Stimulated activated CD8-positive, alpha-beta memory T cell treated with anti-CD3 and anti-CD28 coated beads, Interleukin-15, amount 100 ng/mL, for 24 hours (primary cell): ENCODE data around the gene CFAP70.
"Not testable (repeated sequence)": the region's sequence is repeated elsewhere in the genome, so short reads cannot be mapped to it uniquely, and the experiment has no call there.

Experiments used
- DNase-seq: peaks from one replicate; pipeline ENCODE4 v3.0.0-alpha.2; 2020; ENCODE audit warnings: low read depth

Gene CFAP70

DNA sequence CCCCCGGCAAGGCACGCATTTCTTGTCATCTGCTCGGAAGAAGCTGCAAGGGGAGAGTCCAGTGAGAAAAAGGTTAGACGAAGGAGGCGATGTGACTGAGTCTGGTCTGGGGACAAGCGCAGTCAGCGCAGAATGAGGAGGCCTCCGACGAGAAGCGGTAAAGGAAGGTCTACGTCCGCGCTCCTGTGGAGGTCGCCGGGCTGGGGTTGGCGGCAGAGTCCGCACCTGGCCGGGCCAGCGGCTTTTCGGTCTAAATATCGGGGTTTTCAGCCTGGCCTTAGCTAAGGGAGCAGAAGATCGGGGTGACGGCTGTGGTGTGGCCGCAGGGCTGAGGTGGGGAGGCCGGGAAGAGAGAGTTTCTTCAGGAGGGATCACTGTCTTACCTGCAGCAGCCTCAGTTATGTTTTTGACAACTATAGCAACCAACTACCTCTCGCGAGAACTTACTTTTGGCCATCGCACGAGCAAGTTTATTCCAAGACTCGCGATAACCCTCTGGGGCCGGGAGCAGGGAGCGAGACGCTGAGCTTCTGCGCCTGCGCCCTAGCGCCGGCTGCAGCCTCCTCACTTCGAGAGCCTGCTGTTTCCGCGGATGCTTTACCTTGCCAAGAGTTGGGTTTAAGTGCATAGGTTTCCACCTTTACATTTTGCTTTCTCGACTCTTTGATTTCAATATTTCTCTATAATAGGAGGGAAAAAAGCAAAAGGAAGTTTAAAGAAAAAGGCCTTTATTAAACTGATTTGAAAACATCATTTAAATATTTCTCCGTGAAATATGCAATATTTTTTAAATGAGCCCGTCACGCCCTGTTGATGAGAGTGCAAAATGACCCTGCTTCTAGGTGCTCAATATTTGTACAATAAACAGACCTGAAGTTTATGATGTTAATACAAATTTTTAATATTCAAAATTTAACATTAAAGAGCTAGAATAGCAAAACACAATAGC, at the start of gene CFAP70:
TSS of gene CFAP70 (minus strand) at position 534 of the 949 bp plus-strand sequence. CDS start 4,068 bp downstream, outside the sequence.
- peak; percentile 79 for DNase-seq

DNA sequence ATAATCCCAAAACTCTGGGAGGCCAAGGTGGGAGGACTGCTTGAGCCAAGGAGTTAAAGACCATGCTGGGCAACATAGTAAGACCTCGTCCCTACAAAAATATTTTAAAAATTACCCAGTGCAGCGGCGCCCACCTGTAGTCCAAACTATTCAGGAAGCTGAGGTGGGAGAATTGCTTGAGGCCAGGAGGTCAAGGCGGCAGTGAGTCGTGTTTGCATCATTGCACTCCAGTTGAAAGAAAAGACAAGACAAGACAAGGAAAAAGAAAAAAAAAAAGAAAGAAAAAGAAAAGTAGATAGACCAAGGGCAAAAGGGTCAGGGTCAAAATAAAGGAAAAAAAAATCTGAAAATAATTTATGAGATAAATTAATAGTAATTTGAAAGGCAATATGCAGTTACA, 49.4 kb upstream of the CFAP70 start:
- no peak for DNase-seq

DNA sequence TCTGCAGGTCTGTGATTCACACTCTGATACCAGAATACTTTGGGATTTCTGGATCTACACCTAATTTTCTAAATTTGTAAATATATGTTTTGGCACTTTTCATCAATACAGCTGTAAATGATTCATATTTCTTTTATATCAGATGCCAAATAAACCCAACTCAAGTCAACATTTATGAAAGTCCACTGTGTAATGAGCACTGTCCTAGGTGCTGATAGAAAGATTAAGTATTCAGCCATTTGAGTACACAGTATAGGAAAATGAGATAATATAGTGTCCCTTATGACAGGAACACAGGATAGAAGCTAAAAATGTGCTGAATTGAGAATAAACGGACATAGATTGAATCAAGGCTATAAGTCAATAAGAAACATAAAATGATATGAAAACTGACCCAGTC, 48.8 kb upstream of the CFAP70 start:
- DNase-seq = no peak

DNA sequence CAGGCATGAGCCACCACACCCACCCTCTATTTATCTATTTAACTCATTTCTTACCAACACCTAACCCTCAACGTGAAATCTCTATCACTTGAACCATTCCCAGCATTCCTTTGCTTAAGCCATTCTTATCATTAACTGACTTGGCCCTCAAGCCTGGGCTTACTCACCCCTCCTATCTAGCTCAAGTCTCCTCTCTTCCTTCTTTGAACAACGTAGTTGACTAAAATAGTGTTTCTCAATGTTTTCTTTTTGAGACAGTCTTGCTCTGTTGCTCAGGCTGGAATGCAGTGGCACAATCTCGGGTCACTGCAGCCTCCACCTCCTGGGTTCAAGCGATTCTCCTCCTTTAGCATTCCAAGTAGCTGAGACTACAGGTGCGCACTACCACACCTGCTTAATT, 48.2 kb upstream of the CFAP70 start:
- no peak for DNase-seq

DNA sequence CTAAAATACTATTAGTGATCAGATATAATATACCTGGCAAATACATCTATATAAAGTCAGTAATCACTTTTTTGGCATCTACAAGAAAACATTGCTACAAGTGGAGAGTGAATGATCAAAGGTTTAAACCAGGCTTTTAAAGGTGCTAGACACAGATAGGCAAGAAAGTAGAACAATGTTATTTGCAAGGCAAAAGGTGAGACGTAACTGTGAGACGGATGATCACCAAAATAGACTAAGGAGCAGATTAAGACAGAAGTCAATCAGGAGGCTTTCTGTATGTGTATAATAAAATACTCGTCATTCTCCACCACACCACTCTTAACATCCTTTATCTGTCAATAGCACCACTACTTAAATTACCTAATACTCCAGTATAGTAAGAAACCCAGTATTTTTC, 46.9 kb upstream of the CFAP70 start:
- no peak for DNase-seq

DNA sequence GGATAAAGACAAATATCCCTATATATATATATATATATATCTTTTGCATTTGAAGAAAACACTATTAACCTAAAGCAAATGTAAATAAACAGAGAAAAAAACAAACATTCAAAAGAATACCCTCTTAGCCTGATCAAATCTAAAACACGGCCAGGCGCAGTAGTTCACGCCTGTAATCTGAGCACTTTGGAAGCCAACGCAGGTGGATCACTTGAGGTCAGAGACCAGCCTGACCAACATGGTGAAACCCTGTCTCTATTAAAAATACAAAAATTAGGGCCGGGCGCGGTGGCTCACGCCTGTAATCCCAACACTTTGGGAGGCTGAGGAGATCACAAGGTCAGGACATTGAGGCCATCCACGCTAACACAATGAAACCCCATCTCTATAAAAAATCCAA, 46.0 kb upstream of the CFAP70 start:
- DNase-seq = no peak

DNA sequence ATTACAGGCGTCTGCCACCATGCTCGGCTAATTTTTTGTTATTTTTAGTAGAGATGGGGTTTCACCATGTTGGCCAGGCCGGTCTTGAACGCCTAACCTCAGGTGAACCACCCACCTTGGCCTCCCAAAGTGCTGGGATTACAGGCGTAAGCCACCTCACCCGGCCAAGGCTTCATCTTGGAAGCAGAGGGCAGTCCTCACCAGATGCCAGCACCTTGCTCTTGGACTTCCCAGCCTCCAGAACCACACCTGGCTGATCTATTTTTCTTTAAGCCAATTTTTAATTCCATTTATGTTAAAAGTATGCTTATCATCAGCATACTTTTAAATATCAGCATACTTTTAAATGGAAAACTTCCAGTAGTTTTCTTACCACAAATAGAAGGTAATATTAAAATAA, 43.0 kb upstream of the CFAP70 start:
- DNase-seq = no peak

DNA sequence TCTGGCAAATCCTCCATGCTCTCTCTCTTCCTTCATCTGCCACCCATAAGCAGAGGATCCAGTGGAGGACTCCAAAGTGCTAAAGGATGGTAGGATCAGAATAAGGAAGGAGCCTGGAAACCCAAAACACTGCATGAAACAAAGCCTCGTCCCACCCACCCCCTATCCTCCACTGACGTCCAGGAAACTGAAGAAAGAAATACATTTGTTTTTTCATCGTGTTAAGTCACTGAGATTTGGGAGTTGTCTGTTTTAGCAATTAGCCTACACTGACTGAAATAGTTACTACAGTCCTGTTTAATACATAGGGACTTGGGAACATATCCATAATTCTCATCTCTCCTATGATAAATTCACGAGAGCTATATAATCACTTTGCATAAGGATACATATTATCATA, 40.4 kb upstream of the CFAP70 start:
- no peak for DNase-seq

DNA sequence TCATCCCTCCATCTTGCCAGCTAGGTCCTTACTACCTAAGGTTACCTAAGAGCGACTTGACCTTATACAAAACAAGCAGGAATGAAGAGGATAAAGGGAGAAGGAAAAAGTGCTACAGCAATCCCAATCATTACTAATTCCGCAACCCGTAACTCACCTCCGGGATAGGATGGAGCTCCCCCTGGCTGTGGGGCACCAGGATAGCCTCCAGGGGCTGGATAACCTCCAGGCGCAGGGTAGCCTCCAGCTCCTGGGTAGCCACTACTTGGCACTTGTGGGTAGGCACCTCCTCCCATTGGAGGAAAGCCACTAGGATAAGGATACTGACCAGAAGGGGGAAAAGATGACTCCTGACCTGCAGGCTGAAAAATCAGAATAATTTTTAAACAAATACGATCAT, 39.4 kb upstream of the CFAP70 start:
- no peak for DNase-seq

DNA sequence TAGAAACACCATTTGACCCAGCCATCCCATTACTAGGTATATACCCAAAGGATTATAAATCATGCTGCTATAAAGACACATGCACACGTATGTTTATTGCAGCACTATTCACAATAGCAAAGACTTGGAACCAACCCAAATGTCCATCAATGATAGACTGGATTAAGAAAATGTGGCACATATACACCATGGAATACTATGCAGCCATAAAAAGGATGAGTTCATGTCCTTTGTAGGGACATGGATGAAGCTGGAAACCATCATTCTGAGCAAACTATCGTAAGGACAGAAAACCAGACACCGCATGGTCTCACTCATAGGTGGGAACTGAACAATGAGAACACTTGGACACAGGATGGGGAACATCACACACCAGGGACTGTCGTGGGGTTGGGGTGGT, 35.7 kb upstream of the CFAP70 start:
- DNase-seq = not testable (repeated sequence)

DNA sequence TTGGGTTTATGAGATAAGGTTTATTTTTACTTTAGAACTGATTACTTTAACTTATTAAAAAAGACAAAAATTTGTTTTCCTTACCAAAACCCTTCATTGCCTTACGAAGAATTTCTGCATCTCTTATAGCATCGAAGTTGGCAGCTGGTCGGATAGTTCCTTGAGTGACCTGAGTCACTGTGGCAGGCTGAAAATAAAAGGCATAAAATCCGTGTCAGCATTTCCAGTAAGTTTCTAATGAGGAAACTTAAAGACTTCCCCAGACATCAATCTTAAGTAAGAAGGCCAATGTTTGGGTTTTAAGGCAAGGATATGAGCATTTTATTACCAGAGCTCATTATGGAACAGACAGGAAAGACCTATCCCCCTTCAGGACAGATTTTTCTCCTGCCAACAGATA, 29.6 kb upstream of the CFAP70 start:
- DNase-seq = no peak

DNA sequence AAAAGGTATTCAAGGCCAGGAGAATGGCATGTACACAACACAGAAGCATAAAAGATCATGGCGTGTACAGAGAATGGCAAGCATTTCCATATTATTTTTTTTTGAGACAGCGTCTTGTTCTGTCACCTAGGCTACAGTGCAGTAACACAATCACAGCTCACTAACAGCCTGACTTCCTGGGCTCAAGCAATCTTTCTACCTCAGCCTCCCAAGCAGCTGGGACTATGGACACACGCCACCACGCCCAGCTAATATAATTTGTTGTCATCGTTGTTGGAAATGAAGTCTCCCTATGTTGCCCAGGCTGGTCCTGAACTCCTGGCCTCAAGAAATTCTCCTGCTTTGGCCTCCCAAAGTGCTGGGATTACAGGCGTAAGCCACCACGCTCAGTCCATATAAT, 27.9 kb upstream of the CFAP70 start:
- no peak for DNase-seq

DNA sequence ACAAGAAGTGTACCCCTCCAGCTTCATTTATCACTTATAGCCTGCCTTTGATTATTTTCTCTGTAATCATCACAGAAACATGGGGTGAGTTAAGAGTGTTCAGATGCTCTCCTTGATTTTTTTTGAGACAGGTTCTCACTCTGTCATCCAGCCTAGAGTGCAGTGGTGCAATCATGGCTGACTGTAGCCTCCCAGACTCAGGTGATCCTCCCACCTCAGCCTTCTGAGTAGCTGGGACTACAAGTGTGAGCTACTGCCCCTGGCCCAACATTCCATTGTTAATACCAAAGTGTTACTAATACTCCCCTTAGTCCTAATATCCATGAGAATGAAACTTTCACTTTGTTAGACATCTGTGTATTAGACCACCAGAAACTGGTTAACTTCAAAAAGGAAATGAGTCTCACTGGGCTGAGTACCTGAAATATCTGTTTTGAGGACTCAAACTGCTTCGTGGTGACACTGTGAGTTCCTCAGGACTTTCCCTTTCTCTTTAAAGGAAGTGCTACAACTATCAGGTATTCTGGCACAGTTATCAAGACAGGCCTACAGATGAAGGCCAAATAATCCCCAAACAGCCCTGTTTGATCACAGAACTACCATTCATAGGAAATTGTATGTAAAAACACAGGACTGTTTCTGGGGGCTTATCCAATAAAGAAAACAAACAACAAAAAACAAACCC, 20.5 kb upstream of the CFAP70 start:
- no peak for DNase-seq

DNA sequence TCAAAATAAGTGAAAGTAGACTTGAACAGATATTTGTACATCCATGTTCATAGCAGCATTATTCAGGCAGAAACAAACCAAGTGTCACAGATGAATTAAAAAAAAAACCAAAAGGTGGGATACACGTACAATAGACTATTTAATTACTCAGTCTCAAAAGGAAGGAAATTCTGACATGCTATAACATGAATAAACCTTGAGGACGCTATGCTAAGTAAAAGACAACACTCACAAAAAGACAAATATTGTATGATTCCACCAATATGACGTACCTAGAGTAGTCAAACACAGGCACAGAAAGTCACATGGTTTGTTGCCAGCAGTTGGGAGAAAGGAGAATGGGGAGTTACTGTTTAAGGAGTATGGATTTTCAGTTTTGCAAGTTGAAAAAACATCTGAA, 18.0 kb upstream of the CFAP70 start:
- no peak for DNase-seq

DNA sequence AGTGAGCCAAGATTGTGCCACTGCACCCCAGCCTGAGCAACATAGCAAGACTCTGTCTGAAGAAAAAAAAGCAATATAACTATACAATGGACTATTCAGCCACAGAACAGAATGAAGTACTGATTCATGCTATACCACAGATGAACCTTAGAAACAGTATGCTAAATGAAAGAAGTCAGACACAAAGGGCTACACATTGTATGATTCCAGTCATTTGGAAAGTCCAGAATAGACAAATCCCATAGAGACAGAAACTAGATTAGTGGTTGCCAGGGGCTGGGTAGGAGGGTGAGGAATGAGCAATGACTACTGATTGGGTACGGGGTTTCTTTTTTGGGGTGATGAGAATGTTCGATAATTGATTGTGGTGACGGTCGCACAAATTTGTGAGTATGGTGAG, 9.6 kb upstream of the CFAP70 start:
- no peak for DNase-seq

DNA sequence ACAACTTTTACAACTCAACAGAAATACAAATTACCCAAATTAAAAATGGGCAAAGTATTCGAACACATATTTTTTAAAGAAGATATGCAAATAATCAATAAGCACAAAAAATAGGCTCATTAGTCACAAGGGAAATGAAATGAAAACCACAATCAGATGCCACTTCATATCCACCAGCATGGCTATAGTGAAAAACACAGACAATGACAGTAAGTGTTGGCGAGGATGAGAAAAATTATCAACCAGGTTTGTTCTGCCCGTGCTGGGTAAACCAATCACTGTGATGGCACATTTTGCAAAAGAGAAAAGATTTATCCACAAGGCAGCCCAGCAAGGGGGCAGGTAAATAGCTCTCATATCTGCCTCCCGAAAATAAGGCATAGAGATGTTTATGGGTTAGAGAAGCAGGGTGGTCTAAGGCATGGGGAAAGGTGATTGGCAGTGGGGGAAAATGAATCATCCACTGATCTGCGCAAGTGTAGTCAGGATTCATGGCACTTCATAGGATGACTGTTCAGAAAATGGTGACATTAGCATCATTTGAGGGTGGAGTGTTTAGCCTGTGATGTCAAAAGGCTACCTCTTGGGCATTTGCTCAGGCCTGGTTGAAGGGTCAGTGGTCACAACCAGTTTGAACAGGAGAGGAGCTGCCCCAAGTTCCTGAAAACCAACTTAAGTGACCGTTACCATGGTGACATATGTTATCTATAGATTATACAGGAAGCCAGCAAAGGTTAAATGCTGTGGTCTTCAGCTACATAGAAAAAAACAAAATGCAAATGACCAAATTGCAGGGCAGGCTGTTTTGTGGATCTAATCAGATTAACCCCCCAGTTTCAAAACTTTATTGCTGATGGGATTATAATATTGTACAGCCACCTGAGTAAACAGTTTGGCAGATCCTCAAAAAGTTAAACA, 8.0 kb upstream of the CFAP70 start:
- no peak for DNase-seq

DNA sequence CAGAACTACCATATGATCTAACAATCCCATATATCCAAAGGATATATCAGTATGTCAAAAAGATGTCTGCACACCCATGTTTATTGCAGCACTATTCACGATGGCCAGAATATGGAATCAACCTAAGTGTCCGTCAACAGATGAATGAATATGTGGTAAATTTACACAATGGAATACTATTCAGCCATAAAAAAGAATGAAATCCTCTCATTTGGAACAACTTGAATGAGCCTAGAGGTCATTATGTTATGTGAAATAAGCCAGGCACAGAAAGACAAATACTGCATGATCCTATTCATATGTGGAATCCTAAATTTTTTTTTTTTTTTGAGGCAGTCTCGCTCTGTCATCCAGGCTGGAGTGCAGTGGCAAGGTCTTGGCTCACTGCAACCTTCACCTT, 6.3 kb upstream of the CFAP70 start:
- DNase-seq = no peak

DNA sequence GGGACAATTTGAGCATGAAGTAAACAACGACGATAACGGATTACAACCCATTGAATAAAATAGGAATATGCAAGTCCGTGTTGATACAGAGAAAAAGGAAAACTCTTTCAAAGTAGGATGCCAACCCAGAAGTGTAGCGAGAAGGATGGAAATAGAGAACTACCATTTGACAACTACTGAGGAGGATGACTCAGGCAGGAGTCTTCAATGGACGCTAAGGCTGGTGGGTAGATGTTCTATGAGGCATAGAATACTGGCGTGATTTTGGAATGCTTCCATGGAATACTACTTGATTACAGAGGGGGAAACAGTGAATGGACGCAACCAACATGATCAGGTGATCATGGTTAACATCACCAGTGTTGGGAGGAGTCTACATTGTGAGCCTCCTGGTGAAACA, 828 bp upstream of the CFAP70 start:
- no peak for DNase-seq

DNA sequence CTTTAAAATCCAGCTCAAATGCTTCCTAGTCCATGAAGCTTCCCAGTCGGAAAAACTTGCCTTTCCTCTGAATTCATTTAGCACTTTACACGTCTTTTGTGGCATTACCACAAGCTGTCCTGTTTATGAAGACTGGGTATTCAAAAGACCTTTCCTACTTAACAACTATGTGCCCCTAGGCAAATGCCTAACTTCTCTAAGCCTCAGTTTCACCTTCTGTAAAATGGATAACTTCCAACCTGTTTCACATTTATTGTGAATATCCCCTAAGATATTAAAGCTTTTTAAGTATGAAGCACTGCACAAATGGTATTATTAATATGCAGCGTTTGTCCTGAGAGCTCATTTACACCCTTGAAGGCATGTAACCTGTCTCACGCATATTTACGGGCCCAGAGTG, 843 bp downstream of the CFAP70 start:
- no peak for DNase-seq

DNA sequence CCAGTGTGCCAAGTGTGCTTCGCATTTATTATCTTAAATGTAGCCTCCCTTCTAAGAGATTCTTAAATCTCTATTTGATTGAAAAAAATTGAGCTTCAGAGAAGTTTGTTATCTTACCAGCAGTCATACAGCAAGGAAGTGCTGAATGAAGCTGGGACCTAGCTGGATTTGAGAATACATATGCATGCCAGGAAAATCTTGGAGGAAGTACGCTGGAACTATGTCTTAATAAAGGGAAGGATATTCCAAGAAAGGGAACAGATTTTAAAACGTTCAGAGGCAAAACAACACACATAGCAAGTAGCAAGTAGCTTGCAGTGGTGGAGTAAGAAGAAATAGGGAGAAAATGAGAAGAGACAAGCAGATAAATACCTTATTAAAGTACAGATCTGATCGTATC, 1.5 kb downstream of the CFAP70 start:
- DNase-seq = no peak

DNA sequence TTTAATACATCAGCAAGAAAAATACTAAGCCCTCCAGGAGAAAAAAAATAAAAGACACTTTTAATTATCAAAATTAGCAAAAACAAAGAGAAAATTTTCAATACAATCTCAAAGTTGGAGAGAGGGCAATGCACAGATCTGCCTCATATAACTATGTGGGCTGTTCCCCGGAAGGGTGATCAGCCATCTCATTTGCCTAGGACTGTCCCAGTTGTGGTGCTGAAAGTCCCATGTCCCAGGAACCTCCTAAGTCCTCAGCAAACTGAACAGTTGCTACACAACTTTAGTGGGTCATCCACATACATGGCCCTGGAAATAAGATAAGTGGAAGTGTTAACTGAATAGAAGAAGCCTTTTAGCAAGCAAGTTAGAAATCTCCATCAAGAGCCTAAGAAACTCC, 14.4 kb downstream of the CFAP70 start:
- no peak for DNase-seq

DNA sequence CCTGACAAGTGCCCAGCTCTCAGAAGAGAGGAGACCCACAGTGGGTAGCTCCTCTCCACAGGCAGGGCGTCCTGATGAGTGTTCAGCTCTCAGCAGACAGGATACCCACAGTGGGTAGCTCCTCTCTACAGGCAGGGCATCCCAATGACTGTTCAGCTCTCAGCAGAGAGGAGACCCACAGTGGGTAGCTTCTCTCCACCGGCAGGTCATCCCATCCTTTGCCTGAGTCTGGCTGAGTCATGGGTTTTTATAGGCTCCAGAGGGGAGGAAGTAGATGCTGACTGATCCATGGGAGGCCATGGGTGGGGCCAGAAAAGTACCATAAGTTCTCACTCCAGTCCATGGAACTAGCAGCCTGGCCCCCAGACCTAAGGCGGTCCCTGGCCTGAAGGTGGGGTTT, 18.5 kb downstream of the CFAP70 start:
- DNase-seq = no peak
